Keratinocyte (primary cell): ENCODE data around the gene ARNT2.

Source experiments
- CTCF ChIP-seq, 3 experiments: IDR thresholded peaks in 1 of 3; conservative IDR thresholded peaks in 1 of 3; optimal IDR thresholded peaks in 1 of 3; 2 replicates in 2 of 3; 3 replicates in 1 of 3; pipeline versions ENCODE3 to v1.5.1; 2011; ENCODE audit warnings: low read length in 3 of 3, mild to moderate bottlenecking in 3 of 3, moderate library complexity in 2 of 3, control low read depth in 1 of 3, inconsistent platforms in 1 of 3; ENCODE audit not compliant: insufficient read depth in 2 of 3; ENCODE audit errors: extremely low read depth in 1 of 3
- EZH2 ChIP-seq: IDR thresholded peaks from one replicate; pipeline ENCODE4 v1.6.1; 2012; ENCODE audit warnings: inconsistent platforms, mild to moderate bottlenecking, low read length, moderate library complexity

DNA sequence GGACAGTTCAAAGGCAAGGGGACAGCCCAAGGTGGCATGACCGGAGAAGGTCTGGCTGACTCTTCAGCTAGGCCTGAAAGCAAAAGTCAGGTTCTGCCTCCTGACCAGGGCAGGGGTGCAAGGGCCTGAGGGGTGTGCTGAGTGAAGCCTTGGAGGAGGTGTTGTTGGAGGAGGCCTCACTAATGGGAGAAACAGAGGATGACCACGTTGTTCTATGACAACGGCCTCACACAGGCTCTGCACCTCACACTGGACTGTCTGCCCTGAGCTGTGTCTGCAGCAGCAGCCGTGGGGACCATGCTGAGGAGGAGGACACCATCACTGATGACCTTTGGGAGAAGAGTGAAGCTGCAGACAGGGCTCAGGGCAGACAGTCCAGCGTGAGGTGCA is 174.0 kb downstream of the ARNT2 start:
- TF ChIP-seq EZH2 (no peak), CTCF (optimal IDR thresholded peaks at IDR 0.05 in 1 of 3, IDR thresholded peaks at IDR 0.05 in 1 of 3, conservative IDR thresholded peaks at IDR 0.05 in 1 of 3; ENCODE audit: extremely low read depth in 1 of 3, insufficient read depth in 2 of 3, low read length in 3 of 3) (no peak)
